ENCODE measurements around the gene CALHM6. TPM values are rescaled to one million over a fixed set of nuclear protein-coding genes. Genes with fewer than 3 reads are reported as not detected.

The CALHM6 gene
- total RNA-seq, 1 donor = 0.18 TPM

DNA sequence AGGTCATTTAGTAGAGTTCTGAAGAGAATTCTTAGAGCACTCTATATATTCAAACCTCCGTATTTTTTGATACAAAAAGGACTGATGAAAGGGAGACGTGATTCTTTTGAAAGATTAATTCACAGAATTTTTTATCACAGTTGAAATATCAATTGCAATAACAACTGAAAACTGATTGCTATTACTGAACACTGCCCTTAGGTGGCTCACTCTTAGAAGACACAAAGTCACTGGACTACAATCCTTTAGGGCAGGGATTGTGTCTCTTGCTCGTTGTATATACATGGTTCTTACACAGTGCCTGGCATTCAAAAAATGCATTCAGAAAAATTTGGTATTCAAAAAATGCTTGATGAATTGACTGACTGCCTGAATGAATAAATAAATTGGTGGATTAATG is 17.1 kb upstream of the CALHM6 start:
- no peak overlapping the region for H3K4me3 ChIP-seq (ENCODE audit: low read depth, low read length)
- TF ChIP-seq, protein P1, sequence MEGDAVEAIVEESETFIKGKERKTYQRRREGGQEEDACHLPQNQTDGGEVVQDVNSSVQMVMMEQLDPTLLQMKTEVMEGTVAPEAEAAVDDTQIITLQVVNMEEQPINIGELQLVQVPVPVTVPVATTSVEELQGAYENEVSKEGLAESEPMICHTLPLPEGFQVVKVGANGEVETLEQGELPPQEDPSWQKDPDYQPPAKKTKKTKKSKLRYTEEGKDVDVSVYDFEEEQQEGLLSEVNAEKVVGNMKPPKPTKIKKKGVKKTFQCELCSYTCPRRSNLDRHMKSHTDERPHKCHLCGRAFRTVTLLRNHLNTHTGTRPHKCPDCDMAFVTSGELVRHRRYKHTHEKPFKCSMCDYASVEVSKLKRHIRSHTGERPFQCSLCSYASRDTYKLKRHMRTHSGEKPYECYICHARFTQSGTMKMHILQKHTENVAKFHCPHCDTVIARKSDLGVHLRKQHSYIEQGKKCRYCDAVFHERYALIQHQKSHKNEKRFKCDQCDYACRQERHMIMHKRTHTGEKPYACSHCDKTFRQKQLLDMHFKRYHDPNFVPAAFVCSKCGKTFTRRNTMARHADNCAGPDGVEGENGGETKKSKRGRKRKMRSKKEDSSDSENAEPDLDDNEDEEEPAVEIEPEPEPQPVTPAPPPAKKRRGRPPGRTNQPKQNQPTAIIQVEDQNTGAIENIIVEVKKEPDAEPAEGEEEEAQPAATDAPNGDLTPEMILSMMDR (IDR thresholded peaks at IDR 0.05; ENCODE audit: insufficient read depth, low read length) = peak; percentile 74
- DNase-seq (ENCODE audit: low read depth) = peak; percentile 69

DNA sequence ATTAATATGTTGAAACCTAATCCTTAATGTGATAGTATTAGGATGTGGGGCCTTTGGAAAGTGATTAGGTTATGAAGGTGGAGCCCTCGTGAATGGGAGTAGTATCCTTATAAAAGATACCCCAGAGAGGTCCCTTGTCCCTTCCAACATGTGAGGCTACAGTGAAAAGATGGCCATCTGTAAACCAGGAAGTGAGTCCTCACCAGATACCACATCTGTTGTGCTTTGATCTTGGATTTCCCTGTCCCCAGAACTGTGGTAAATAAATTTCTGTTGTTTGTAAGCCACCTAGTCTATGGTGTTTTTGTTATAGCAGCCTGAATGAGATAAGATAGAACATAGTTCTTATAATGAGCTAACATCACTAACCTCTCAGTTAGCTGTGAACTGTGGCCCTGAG is 16.6 kb upstream of the CALHM6 start:
- DNase-seq (ENCODE audit: low read depth) = no peak
- TF ChIP-seq, protein P1 (IDR thresholded peaks at IDR 0.05; ENCODE audit: insufficient read depth, low read length) = no peak
- H3K4me3 ChIP-seq (ENCODE audit: low read depth, low read length) = no peak overlapping the region

DNA sequence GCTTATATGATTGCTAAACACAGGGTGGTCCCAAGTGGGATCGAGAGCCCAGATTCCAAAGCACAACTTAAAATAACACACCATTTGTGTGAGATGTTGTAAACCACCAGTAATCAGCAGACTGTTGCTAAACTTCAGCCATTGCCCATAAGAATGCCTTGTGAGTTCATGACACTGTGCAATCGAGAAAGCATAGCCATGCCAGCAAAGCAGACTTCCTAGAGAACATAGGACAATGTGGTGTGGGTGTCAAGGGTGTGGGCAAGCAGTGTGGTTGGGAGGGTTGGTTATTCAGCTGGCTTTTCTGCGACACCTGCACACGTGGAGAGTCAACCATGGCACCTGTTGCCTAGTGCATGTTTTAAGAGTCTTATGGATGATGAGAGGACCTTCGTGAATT is 16.1 kb upstream of the CALHM6 start:
- TF ChIP-seq, protein P1 (IDR thresholded peaks at IDR 0.05; ENCODE audit: insufficient read depth, low read length) = no peak
- no peak overlapping the region for H3K4me3 ChIP-seq (ENCODE audit: low read depth, low read length)
- no peak for DNase-seq (ENCODE audit: low read depth)

DNA sequence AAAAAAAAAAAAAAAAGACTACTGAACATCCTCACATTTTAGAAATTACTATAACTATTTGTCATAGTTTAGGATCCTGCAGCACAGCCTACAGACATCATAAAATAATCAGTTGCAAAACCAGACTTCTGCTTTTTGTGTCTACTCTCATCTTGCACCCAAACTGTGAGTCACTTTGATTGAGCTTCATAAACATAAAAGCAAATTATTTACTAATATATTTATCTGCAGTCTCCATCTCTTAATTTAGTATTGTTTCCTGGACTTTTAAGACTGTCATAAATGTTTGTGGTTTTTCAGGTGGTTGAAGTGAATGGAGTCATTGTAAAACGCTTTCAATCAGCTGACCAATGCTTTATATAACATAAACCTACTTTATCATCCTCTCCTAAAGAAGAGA is 14.8 kb upstream of the CALHM6 start:
- no peak for DNase-seq (ENCODE audit: low read depth)
- H3K4me3 ChIP-seq (ENCODE audit: low read depth, low read length) = no peak overlapping the region
- TF ChIP-seq, protein P1 (IDR thresholded peaks at IDR 0.05; ENCODE audit: insufficient read depth, low read length) = no peak

DNA sequence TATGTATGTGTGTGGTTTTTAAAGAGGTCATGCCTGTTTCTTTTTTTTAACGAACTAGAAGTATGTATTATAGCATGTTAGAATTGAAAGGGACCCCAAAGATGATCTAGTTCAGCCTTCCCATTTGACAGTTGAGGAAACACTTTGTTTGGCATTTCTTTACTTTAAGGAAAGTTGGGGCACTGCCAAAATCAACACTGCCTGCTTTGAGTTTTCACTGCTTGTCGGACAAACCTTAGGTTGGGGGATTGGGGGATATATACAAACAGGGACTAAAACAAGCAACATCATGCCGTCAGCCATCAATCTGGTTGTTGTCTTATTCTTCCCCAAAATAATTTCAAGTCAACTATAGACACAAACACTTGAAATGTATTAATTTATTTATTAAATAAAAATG is 14.1 kb upstream of the CALHM6 start:
- peak overlapping the region; percentile 4 for H3K4me3 ChIP-seq (ENCODE audit: low read depth, low read length)
- no peak for DNase-seq (ENCODE audit: low read depth)
- TF ChIP-seq, protein P1 (IDR thresholded peaks at IDR 0.05; ENCODE audit: insufficient read depth, low read length) = no peak

DNA sequence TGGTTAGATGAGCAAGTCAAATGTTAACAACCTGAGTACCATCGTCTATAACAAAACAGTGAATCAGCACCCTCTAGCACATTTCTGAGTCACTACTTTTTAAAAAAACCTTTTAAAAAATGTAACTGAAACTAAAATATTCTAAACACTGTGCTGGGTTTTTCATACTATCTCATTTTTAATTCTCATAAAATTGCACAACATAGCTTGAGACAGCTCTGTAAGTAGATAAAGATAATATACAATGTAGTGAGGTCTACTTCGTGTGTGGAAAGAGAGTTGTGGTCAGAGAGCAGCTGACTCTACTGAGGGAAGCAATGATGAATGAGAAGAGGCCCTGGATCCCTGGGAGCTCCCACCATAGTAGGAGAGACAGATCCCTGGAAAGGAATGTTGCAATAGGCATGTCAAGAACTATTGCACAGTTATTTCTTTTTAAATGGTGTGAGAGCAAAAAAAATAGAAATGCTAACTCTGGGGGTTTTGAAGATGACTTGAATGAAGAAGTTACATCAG is 13.6 kb upstream of the CALHM6 start:
- no peak overlapping the region for H3K4me3 ChIP-seq (ENCODE audit: low read depth, low read length)
- TF ChIP-seq, protein P1 (IDR thresholded peaks at IDR 0.05; ENCODE audit: insufficient read depth, low read length) = no peak

DNA sequence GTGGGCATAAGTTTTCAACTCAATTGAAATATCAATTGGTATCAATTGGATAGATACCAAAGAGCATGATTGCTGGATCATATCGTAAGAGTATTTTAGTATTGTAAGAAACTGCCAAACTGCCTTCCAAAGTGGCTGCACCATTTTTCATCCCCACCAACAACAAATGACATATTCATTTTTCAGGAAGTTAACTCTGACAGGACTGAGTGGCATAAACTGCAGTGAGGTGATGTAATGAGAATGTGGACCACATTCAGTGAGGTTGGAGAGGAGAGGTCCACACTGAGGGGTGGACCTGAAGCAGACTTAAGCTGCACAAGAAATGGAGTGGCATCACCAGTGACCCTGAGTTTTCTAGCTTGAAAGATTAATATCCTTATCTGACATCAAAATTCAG is 11.6 kb upstream of the CALHM6 start:
- TF ChIP-seq, protein P1 (IDR thresholded peaks at IDR 0.05; ENCODE audit: insufficient read depth, low read length) = no peak
- no peak for DNase-seq (ENCODE audit: low read depth)
- H3K4me3 ChIP-seq (ENCODE audit: low read depth, low read length) = no peak overlapping the region

More for the DNA sequence above, 13.6 kb upstream of the CALHM6 start:
- peak; percentile 99 for DNase-seq (ENCODE audit: low read depth)
